ENCODE measurements around the gene HS3ST5.

Gene HS3ST5, protein sequence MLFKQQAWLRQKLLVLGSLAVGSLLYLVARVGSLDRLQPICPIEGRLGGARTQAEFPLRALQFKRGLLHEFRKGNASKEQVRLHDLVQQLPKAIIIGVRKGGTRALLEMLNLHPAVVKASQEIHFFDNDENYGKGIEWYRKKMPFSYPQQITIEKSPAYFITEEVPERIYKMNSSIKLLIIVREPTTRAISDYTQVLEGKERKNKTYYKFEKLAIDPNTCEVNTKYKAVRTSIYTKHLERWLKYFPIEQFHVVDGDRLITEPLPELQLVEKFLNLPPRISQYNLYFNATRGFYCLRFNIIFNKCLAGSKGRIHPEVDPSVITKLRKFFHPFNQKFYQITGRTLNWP

GRCh38 chr6:114342826-114343781 lies at the start of gene HS3ST5:
TSS of gene HS3ST5 (minus strand) at chr6:114343023. CDS start at chr6:114062845, 280,178 bp downstream.
- intact Hi-C loops (cut with DNase I; ENCODE audit: low total_unique reads): no loop called here
- Histone ChIP-seq H3K4me3 (peak within 1 kb of the TSS; percentile 52 to 59), H3K9me3 (no peaks in the 10 kb centered on the region), H3K4me1 (peaks cover 0 to 27% (median 20%) of the 10 kb centered on the region in 4 donors), H3K27me3 (peaks cover 0 to 25% of the 10 kb centered on the region in 2 donors), H3K36me3 (no peaks in the 10 kb centered on the region), H3K27ac (no peak within 1 kb of the TSS)
- DNase-seq: peak in 1 of 2 donors; percentile 62
- TF ChIP-seq, protein P1, sequence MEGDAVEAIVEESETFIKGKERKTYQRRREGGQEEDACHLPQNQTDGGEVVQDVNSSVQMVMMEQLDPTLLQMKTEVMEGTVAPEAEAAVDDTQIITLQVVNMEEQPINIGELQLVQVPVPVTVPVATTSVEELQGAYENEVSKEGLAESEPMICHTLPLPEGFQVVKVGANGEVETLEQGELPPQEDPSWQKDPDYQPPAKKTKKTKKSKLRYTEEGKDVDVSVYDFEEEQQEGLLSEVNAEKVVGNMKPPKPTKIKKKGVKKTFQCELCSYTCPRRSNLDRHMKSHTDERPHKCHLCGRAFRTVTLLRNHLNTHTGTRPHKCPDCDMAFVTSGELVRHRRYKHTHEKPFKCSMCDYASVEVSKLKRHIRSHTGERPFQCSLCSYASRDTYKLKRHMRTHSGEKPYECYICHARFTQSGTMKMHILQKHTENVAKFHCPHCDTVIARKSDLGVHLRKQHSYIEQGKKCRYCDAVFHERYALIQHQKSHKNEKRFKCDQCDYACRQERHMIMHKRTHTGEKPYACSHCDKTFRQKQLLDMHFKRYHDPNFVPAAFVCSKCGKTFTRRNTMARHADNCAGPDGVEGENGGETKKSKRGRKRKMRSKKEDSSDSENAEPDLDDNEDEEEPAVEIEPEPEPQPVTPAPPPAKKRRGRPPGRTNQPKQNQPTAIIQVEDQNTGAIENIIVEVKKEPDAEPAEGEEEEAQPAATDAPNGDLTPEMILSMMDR (IDR thresholded peaks at IDR 0.05): no peak

DNA sequence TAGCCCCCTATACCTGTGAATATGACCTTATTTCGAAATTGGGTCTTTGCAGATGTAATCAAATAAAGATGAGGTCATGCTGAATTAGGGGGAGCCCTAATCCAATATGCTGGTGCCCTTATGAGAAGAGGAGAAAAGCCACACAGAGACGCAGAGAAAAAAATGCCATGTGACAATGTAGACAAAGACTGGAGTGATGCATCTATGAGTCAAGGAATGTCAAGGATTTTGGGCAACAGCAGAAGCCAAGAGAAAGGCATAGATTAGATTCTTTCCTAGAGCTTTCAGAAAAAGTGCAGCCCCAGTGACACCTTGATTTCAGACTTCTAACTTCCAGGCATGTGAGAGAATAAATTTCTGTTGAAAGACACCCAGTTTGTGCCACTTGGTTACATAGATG lies 47.4 kb upstream of the HS3ST5 start:
- TF ChIP-seq, protein P1 (IDR thresholded peaks at IDR 0.05): no peak
- no peaks in the 10 kb centered on the region for H3K9me3 ChIP-seq
- H3K36me3 ChIP-seq: no peaks in the 10 kb centered on the region
- no peaks in the 10 kb centered on the region for H3K4me1 ChIP-seq
- intact Hi-C loops (cut with DNase I; ENCODE audit: low total_unique reads): no loop called here
- H3K27ac ChIP-seq: no peak overlapping the region
- no peak overlapping the region for H3K4me3 ChIP-seq
- no peak for DNase-seq
- H3K27me3 ChIP-seq: no peaks in the 10 kb centered on the region

DNA sequence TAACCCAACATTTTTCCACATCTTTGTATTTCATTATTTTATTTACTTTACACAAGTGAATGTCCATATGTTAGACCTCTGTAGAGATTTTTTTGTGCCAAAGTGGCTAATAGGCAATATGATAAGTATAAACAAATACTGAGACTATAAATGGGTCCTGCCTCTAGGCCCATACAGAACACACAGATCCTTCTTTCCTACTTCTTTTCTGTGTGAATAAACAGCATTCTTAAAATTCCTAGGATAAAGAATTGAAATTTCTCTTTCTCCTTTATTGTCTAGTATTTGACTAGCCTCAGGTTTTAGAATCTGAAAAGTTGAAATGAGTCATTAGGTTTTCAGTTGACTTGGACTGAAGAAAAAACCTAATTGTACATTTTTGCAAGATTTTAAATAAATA lies 46.3 kb upstream of the HS3ST5 start:
- TF ChIP-seq, protein P1 (IDR thresholded peaks at IDR 0.05): no peak
- DNase-seq: no peak
- no peaks in the 10 kb centered on the region for H3K27me3 ChIP-seq
- H3K36me3 ChIP-seq: no peaks in the 10 kb centered on the region
- no peaks in the 10 kb centered on the region for H3K9me3 ChIP-seq
- H3K4me1 ChIP-seq: no peaks in the 10 kb centered on the region
- H3K27ac ChIP-seq: no peak overlapping the region
- intact Hi-C loops (cut with DNase I; ENCODE audit: low total_unique reads): no loop called here
- no peak overlapping the region for H3K4me3 ChIP-seq

- TF ChIP-seq, protein P1 (IDR thresholded peaks at IDR 0.05): no peak
- Histone ChIP-seq H3K4me1 (no peaks in the 10 kb centered on the region), H3K27ac (no peak overlapping the region), H3K9me3 (no peaks in the 10 kb centered on the region), H3K4me3 (no peak overlapping the region), H3K36me3 (no peaks in the 10 kb centered on the region), H3K27me3 (no peaks in the 10 kb centered on the region)
- intact Hi-C loops (cut with DNase I; ENCODE audit: low total_unique reads): no loop called here
- no peak for DNase-seq
Observed at GRCh38 chr6:114382406-114382805, 39.6 kb upstream of the HS3ST5 start.

- TF ChIP-seq, protein P1 (IDR thresholded peaks at IDR 0.05): no peak
- no peak overlapping the region for H3K27ac ChIP-seq
- no peaks in the 10 kb centered on the region for H3K4me1 ChIP-seq
- no peaks in the 10 kb centered on the region for H3K27me3 ChIP-seq
- no peaks in the 10 kb centered on the region for H3K36me3 ChIP-seq
- H3K4me3 ChIP-seq: no peak overlapping the region
- intact Hi-C loops (cut with DNase I; ENCODE audit: low total_unique reads): no loop called here
- H3K9me3 ChIP-seq: no peaks in the 10 kb centered on the region
- DNase-seq: no peak
Observed at GRCh38 chr6:114377881-114378280, 35.1 kb upstream of the HS3ST5 start.
